ENCODE data around the gene ENTPD6.

The ENTPD6 gene

DNA sequence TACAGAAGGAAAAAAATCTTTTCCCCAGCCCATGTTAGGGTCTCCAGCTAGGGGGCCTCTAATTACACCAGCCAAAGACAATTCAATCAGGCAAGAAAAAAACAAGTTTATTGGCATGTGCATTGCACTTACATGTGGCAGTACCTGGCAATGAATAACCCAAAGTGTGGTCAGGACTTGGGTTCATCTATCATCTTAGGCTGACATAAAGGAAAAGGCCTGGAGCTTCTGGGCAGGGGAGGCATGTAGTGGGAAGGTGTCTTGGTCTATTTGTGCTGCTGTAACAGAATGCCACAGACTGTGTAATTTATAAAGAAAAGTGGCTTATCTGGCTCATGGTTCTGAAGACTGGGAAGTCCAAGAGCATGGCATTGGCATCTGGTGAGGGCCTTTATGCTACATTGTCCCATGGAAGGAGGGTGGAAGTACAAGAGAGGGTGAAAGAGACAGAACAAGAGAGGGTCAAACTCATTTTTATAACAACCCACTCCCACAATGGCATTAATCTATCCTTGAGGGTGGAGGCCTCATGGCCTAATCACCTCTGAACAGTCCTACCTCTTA, 48.0 kb downstream of the ENTPD6 start:
- Mint-ChIP-seq H3K27me3 (peaks cover 5% of the 10 kb centered on the region), H3K4me3 (no peak overlapping the region)

DNA sequence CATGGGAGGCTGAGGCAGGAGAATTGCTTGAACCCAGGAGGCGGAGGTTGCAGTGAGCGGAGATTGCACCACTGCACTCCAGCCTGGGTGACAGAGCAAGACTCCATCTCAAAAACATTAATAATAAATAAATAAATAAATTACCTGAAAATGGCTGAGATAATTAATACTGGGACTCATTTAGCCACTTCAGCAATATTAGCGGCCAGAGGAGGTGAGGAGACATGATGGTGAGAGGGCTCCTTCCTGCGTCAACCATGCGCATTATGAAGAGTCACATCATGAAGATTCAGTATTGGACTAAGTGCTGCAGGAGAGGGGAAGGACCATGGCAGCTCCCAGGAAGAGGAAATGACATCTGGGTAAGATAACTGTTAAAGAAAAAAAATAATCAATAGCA, 49.5 kb downstream of the ENTPD6 start:
- H3K27ac Mint-ChIP-seq = no peak overlapping the region
- peaks cover 26% of the 10 kb centered on the region for H3K4me1 Mint-ChIP-seq
- peaks cover 5% of the 10 kb centered on the region for H3K9me3 Mint-ChIP-seq
- peaks cover 5% of the 10 kb centered on the region for H3K27me3 Mint-ChIP-seq
- DNase-seq (ENCODE audit: low spot score in 2 of 2) = no peak
- H3K36me3 Mint-ChIP-seq = peaks cover 5% of the 10 kb centered on the region
- no peak overlapping the region for H3K4me3 Mint-ChIP-seq
- no peak for ATAC-seq (ENCODE audit: low read depth)

More for the DNA sequence above, 48.0 kb downstream of the ENTPD6 start:
- Mint-ChIP-seq H3K4me1 (peaks cover 18% of the 10 kb centered on the region), H3K9me3 (peaks cover 5% of the 10 kb centered on the region), H3K36me3 (peaks cover 5% of the 10 kb centered on the region), H3K27ac (no peak overlapping the region)
- DNase-seq (ENCODE audit: low spot score in 2 of 2) (no peak), ATAC-seq (ENCODE audit: low read depth) (no peak)

DNA sequence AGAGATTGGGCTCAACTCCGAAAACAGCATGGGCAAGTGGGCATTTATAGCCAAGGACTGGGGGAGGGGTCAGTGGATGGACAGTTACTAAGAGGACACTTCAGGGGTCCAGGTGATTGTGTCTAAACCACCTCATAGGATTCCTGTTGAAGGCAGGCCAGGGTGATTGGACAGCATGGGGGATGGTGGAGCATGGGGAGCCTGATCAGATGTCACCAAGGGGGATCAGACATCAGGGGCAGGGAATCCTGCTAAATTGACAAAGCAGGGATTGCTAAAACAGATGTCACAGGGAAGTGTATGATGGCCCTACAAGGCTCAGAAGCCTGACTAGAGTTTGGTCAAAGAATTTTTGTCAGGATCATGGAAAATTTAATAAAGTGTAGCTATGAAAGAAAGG, 49.9 kb downstream of the ENTPD6 start:
- no peak overlapping the region for H3K4me3 Mint-ChIP-seq
- peaks cover 5% of the 10 kb centered on the region for H3K27me3 Mint-ChIP-seq
- peaks cover 5% of the 10 kb centered on the region for H3K9me3 Mint-ChIP-seq
- H3K4me1 Mint-ChIP-seq = peaks cover 26% of the 10 kb centered on the region
- H3K36me3 Mint-ChIP-seq = peaks cover 5% of the 10 kb centered on the region
- DNase-seq (ENCODE audit: low spot score in 2 of 2) = no peak
- ATAC-seq (ENCODE audit: low read depth) = no peak
- no peak overlapping the region for H3K27ac Mint-ChIP-seq

DNA sequence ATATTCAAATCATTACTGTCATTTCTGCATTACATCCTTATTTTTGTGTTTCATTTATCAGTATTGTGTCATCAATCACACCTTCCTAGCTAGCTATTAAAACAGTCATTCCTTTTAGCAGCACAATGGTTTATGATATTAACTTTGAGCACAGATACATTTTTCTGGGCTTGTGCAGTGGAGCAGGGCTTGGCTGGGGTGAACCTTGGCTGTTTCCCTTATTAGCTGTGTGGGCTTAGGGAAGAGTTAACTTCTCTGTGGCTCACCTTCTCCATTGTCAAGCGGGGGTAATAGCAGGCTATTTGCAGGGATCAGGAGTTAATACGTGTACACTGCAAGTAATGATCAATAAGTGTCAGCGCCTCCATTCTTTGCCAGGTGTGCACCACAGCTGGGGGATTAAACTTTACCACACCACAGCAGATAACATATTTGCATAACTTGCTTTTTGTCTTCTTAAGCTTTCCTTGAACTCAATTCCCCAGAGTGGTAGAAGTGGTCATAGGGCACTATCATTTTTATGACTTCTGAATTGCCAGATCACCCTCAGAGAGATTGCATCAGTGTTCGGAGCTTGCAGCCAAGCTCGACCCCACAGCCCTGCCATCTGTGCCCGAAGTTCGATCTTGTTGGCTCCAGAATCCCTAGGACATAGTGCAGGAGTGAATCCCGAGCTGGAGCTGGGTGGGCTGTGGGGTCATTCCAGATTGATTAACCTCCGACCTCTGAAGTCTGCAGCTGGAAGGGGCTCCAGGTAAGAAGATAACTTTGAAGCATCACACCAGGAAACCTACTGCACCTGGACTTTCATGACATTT, 50.9 kb downstream of the ENTPD6 start:
- Mint-ChIP-seq H3K4me1 (peaks cover 29% of the 10 kb centered on the region), H3K27ac (peak overlapping the region; percentile 18), H3K36me3 (peaks cover 5% of the 10 kb centered on the region), H3K9me3 (peaks cover 5% of the 10 kb centered on the region), H3K4me3 (peak overlapping the region; percentile 93), H3K27me3 (peaks cover 5% of the 10 kb centered on the region)
- peak in 1 of 2 donors; percentile 9 for DNase-seq (ENCODE audit: low spot score in 2 of 2)
- peak; percentile 51 for ATAC-seq (ENCODE audit: low read depth)

DNA sequence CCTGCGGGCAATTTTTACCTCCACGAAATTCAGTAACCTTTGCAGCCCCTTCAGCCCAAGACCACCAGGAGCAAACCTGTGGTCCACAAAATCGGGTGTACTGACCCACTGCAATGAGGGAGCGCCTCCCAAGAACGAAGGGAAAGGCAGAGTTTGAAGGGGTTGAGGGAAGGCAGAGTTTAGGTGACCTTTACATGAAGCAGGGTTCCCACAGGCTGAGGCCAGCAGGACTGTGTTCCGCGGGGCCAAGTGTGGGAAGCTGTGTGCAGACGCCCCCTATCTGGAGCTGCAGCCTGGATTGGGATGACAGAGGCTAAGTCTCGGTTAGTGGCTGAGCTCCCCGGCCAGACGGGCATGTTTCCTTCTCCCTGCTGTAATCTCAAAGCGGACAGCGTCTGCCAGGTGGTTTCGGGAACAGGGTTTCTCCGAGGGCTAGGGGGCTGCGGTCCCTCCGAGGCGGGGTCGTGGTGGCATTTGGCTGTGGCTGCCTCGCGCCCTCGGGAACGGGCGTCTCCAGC, 51.5 kb downstream of the ENTPD6 start:
- Mint-ChIP-seq H3K27ac (peak overlapping the region; percentile 8), H3K4me3 (peak overlapping the region; percentile 93), H3K9me3 (peaks cover 5% of the 10 kb centered on the region), H3K27me3 (peaks cover 5% of the 10 kb centered on the region), H3K36me3 (peaks cover 5% of the 10 kb centered on the region), H3K4me1 (peaks cover 29% of the 10 kb centered on the region)
- no peak for ATAC-seq (ENCODE audit: low read depth)
- DNase-seq (ENCODE audit: low spot score in 2 of 2) = peak in 1 of 2 donors; percentile 21

DNA sequence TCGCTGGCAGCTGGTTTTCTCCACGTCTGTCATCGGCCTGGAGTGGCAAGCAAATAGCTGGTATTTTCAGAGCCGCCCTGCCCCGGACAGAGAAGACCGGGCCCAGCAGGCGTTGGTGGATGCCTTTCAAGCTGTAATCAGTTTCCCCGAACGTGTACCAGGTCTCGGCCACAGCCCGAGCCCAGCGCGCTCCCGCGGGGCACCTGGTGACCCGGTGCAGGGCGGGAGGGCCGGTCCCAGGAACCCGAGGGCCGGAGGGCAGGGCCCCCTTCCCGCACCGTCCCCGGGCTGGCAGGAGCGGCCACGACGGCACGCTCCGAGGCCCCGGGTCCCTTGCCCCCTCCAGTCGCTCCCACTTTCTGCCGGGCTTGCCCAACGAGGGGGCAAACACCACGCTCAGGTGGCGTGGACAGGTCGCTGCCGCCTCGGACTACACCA, 52.0 kb downstream of the ENTPD6 start:
- H3K27ac Mint-ChIP-seq = peak overlapping the region; percentile 70
- peaks cover 5% of the 10 kb centered on the region for H3K27me3 Mint-ChIP-seq
- DNase-seq (ENCODE audit: low spot score in 2 of 2) = no peak
- peaks cover 5% of the 10 kb centered on the region for H3K36me3 Mint-ChIP-seq
- peak; percentile 28 for ATAC-seq (ENCODE audit: low read depth)
- H3K4me3 Mint-ChIP-seq = peak overlapping the region; percentile 93
- peaks cover 5% of the 10 kb centered on the region for H3K9me3 Mint-ChIP-seq
- H3K4me1 Mint-ChIP-seq = peaks cover 29% of the 10 kb centered on the region

DNA sequence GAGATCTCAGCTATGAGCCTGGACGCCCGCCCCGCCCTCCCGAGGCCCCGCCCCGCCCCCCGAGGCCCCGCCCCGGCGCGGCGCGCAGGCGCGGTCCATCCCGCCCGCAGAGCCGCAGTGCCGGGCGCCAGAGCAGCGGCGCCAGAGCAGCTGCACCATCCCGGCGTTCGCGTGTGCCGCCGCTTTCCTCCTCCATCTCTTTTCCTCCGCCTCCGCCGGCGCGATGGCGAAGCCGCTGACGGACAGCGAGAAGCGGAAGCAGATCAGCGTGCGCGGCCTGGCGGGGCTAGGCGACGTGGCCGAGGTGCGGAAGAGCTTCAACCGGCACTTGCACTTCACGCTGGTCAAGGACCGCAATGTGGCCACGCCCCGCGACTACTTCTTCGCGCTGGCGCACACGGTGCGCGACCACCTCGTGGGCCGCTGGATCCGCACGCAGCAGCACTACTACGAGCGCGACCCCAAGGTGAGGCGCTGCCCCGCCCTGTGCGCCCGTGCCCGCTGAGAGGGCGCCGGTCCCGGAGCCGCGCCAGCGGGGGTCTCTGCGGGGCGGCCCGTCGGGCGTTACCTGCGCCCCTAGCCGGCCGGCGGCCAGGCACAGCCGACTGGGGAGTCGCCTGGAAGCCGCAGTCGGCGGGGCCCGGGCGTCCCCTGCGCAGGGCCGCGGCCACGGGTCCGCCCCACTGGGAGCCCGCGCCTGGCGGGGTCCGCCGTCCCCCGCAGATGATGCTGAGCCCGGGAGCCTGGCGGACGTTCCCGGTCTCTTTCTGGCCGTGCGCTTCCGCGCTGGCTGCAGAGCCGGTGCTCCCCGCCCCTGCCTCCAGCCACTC, 52.7 kb downstream of the ENTPD6 start, which contains the start of gene PYGB:
PYGB (plus strand) TSS at position 130 of the 830 bp plus-strand sequence; CDS start at position 224, 94 bp downstream.
- Mint-ChIP-seq H3K27ac (peak within 1 kb of the TSS; percentile 70), H3K27me3 (peaks cover 4% of the 10 kb centered on the region), H3K9me3 (peaks cover 5% of the 10 kb centered on the region), H3K36me3 (peaks cover 5% of the 10 kb centered on the region), H3K4me1 (peaks cover 29% of the 10 kb centered on the region), H3K4me3 (peak within 1 kb of the TSS; percentile 93)
- DNase-seq (ENCODE audit: low spot score in 2 of 2) (peak; percentile 67 to 70), ATAC-seq (ENCODE audit: low read depth) (peak; percentile 79)

DNA sequence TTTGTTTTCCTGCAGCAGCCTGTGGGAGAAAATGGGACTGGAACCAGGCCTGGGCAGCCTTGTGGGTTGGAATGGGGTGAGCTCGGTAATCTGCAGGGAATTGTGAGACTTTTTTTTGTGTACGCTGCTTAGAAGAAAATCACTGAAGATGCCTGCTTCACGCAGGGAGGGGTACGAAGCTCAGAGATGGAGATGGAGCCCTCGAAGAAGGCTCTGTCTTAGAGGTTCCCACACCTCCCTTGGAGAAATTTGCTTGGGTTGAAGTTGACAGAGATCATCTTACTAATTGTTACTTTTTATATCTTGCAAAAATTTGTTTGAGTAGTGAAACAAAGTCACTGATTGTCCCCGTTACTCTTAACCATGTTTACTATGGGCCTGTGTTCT, 53.3 kb downstream of the ENTPD6 start:
- Mint-ChIP-seq H3K4me3 (peak overlapping the region; percentile 88), H3K27me3 (no peaks in the 10 kb centered on the region), H3K4me1 (peaks cover 29% of the 10 kb centered on the region), H3K9me3 (no peaks in the 10 kb centered on the region), H3K27ac (peak overlapping the region; percentile 33), H3K36me3 (no peaks in the 10 kb centered on the region)
- DNase-seq (ENCODE audit: low spot score in 2 of 2) (no peak), ATAC-seq (ENCODE audit: low read depth) (no peak)

DNA sequence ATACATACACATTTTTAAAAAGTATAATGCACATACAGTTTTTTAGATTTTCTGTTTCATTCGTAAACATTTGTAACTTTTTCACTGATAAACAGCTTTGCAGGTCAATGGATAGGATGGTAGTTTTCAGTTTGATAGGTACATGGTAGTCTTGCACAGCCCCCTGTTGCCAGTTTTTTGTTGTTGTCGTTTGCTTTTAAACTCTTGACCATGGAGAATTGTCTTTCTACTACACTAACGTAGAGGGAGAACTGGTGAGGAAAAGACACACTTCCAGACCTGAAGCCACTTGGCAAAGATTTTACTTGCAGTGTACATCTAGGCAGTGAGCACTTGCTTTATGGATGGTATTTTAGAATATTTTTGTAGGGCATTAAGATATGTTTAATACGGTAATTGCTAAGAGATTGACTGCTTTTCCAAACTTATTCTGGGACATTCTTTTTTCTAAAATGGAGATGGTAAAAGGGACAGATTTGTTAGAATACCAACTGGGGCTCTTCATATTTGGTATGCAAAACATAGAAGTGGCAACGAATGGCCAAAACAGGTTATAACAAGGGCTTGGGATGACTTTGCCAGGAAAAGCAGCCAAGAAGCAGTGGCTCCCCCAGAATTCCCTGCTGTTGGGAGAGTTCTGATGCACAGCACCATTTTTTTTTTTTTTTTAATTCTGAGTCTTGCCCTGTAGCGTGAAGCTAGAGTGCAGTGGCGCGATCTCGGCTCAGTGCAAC, 53.9 kb downstream of the ENTPD6 start:
- Mint-ChIP-seq H3K4me1 (peaks cover 31% of the 10 kb centered on the region), H3K4me3 (peak overlapping the region; percentile 88), H3K27me3 (no peaks in the 10 kb centered on the region), H3K27ac (peak overlapping the region; percentile 33), H3K36me3 (no peaks in the 10 kb centered on the region), H3K9me3 (no peaks in the 10 kb centered on the region)
- DNase-seq (ENCODE audit: low spot score in 2 of 2) (no peak), ATAC-seq (ENCODE audit: low read depth) (no peak)

DNA sequence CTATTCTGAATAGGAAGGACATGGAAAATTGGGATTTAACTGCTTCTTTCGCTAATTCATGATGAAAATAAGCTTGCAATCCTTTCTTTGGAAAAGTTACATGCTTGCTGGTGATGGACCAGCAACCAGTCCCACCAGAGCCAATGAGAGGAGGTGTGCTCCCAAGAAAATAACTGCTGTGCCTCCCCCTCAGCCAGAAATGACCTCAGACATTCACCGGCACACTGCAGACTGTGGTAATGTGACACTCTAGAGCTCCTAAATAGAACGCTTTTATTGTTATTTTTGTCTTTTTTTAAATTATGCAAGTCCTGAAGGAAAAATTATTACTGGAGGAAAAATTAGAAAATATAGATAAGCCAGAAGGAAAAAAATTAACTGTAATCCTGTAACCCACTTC, 55.0 kb downstream of the ENTPD6 start:
- ATAC-seq (ENCODE audit: low read depth) (no peak), DNase-seq (ENCODE audit: low spot score in 2 of 2) (no peak)
- Mint-ChIP-seq H3K4me1 (peaks cover 28% of the 10 kb centered on the region), H3K4me3 (no peak overlapping the region), H3K36me3 (no peaks in the 10 kb centered on the region), H3K27me3 (no peaks in the 10 kb centered on the region), H3K27ac (no peak overlapping the region), H3K9me3 (no peaks in the 10 kb centered on the region)

DNA sequence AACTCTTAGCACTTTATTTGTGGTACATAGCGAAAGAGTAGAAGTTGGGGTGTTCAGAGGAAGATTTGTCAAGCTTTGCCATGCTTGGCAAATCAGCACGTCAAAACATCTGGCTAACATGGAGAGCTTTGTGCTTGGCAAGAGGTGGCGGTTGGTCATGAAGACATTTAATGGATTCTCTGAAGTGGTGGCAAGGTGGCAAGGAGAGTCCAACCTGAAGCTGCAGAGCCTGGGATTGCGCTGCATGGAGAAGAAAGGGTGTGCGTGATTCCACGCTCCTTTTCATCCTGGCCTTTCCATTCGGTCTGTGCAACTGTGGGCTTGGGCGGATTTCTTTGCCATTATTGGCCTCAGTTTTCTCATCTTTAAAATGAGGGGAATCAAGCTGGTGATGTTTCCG, 55.5 kb downstream of the ENTPD6 start:
- H3K27me3 Mint-ChIP-seq = no peaks in the 10 kb centered on the region
- DNase-seq (ENCODE audit: low spot score in 2 of 2) = no peak
- no peak for ATAC-seq (ENCODE audit: low read depth)
- H3K4me1 Mint-ChIP-seq = peaks cover 28% of the 10 kb centered on the region
- no peaks in the 10 kb centered on the region for H3K9me3 Mint-ChIP-seq
- no peak overlapping the region for H3K27ac Mint-ChIP-seq
- H3K4me3 Mint-ChIP-seq = no peak overlapping the region
- no peaks in the 10 kb centered on the region for H3K36me3 Mint-ChIP-seq

DNA sequence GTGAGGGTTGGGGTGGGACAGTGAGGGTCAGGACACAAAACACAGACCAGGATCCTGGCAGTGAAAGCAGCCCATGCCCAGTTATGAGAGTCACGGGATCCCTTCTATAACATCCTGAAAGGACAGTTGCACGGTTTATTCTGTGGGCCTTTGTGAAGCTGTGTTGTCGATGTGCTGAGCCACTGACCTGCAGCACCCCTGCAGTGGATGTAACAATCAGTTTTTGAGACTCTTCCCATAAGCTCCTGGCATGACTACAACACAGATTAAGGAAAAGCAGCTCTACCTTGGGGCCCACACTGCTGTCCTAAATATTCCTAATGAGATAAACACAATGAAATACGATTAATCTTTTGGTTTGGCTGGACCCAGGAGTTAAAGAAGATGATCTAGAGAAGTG, 56.0 kb downstream of the ENTPD6 start:
- Mint-ChIP-seq H3K36me3 (peaks cover 1% of the 10 kb centered on the region), H3K9me3 (no peaks in the 10 kb centered on the region), H3K4me3 (no peak overlapping the region), H3K4me1 (peaks cover 23% of the 10 kb centered on the region), H3K27me3 (no peaks in the 10 kb centered on the region), H3K27ac (no peak overlapping the region)
- ATAC-seq (ENCODE audit: low read depth) (no peak), DNase-seq (ENCODE audit: low spot score in 2 of 2) (no peak)

DNA sequence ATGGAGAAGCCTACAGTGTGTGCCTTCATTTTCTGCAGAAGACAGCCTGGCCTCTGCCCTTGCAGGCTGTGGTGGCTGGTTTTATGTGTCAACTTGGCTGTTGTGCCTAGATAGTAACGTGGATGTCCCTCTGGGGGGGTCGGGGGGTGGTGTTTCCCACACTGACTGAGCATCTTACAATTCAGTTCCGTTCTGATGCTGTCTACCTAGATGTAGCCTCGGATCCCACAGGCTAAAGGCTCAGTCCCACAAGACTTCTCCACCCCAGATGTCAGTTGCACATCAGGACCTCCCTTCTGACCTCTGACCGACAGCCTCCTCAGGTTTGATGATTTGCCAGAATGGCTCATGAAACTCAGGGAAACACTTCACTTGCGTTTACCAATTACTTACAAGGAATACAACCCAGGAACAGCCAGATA, 56.7 kb downstream of the ENTPD6 start:
- ATAC-seq (ENCODE audit: low read depth) (no peak), DNase-seq (ENCODE audit: low spot score in 2 of 2) (no peak)
- Mint-ChIP-seq H3K4me3 (no peak overlapping the region), H3K9me3 (no peaks in the 10 kb centered on the region), H3K4me1 (peaks cover 16% of the 10 kb centered on the region), H3K27ac (no peak overlapping the region), H3K36me3 (peaks cover 2% of the 10 kb centered on the region), H3K27me3 (no peaks in the 10 kb centered on the region)
